Parathyroid adenoma (tissue), 2 donors: ENCODE results near the gene NALCN.

Experiments
- H2AFZ ChIP-seq: fragments of 300-600 bp; sonication (generic); one replicate; pipeline ENCODE4 v1.7.0; 2017; ENCODE audit warnings: antibody characterized with exemption, mild to moderate bottlenecking
- H3K27ac ChIP-seq: fragments of 300-600 bp; sonication (generic); one replicate; pipeline ENCODE4 v1.7.0; 2017
- H3K27me3 ChIP-seq: fragments of 300-600 bp; sonication (generic); one replicate; pipeline ENCODE4 v1.7.0; 2017; ENCODE audit warnings: low read length; ENCODE audit not compliant: control insufficient read depth, insufficient read depth
- H3K36me3 ChIP-seq: fragments of 300-600 bp; sonication (generic); one replicate; pipeline ENCODE4 v1.7.0; 2017; ENCODE audit warnings: low read length; ENCODE audit not compliant: control insufficient read depth, insufficient read depth
- H3K4me1 ChIP-seq: fragments of 300-600 bp; sonication (generic); one replicate; pipeline ENCODE4 v1.7.0; 2017; ENCODE audit warnings: control low read depth
- H3K4me2 ChIP-seq: fragments of 300-600 bp; sonication (generic); one replicate; pipeline ENCODE4 v1.7.0; 2017; ENCODE audit warnings: low read length
- H3K4me3 ChIP-seq: fragments of 300-600 bp; sonication (generic); one replicate; pipeline ENCODE4 v1.7.0; 2017; ENCODE audit warnings: low read depth, low read length
- H3K79me2 ChIP-seq: fragments of 300-600 bp; sonication (generic); one replicate; pipeline ENCODE4 v1.7.0; 2017; ENCODE audit warnings: control low read depth
- H3K9ac ChIP-seq: fragments of 300-600 bp; sonication (generic); one replicate; pipeline ENCODE4 v1.7.0; 2017; ENCODE audit warnings: mild to moderate bottlenecking
- H3K9me3 ChIP-seq: fragments of 300-600 bp; sonication (generic); one replicate; pipeline ENCODE4 v1.7.0; 2017; ENCODE audit warnings: low read length; ENCODE audit not compliant: control insufficient read depth
- CTCF ChIP-seq: fragments of 300-600 bp; sonication (generic); IDR thresholded peaks from one replicate; pipeline ENCODE4 v1.7.0; 2017; ENCODE audit warnings: antibody characterized with exemption, mild to moderate bottlenecking
- donor health status: primary hyperparathyroidism.

The NALCN gene

GRCh38 chr13:101258509-101258908 is 157.8 kb downstream of the NALCN start:
- Histone ChIP-seq H3K4me1 (no peaks in the 10 kb centered on the region), H3K9me3 (no peaks in the 10 kb centered on the region), H3K4me3 (no peak overlapping the region), H3K79me2 (no peaks in the 10 kb centered on the region), H2AFZ (no peak overlapping the region), H3K36me3 (no peaks in the 10 kb centered on the region), H3K9ac (no peak overlapping the region), H3K27me3 (no peaks in the 10 kb centered on the region), H3K27ac (no peak overlapping the region), H3K4me2 (no peak overlapping the region)
- no peak for TF ChIP-seq CTCF

- H2AFZ ChIP-seq, result no peak overlapping the region
- H3K4me1 ChIP-seq, result no peaks in the 10 kb centered on the region
- no peak for TF ChIP-seq CTCF
- H3K9me3 ChIP-seq, result no peaks in the 10 kb centered on the region
- no peak overlapping the region for H3K4me3 ChIP-seq
- no peaks in the 10 kb centered on the region for H3K36me3 ChIP-seq
- H3K9ac ChIP-seq, result no peak overlapping the region
- H3K27ac ChIP-seq, result no peak overlapping the region
- no peaks in the 10 kb centered on the region for H3K79me2 ChIP-seq
- no peaks in the 10 kb centered on the region for H3K27me3 ChIP-seq
- H3K4me2 ChIP-seq, result no peak overlapping the region
These were observed 158.2 kb downstream of the NALCN start for GRCh38 chr13:101258071-101258470.

- H3K4me2 ChIP-seq, result no peak overlapping the region
- H3K27me3 ChIP-seq, result no peaks in the 10 kb centered on the region
- no peaks in the 10 kb centered on the region for H3K4me1 ChIP-seq
- no peak overlapping the region for H3K27ac ChIP-seq
- H3K9me3 ChIP-seq, result no peaks in the 10 kb centered on the region
- no peak overlapping the region for H3K4me3 ChIP-seq
- no peak overlapping the region for H2AFZ ChIP-seq
- H3K79me2 ChIP-seq, result no peaks in the 10 kb centered on the region
- H3K36me3 ChIP-seq, result no peaks in the 10 kb centered on the region
- TF ChIP-seq CTCF, result no peak
- H3K9ac ChIP-seq, result no peak overlapping the region
These were observed 167.4 kb downstream of the NALCN start for GRCh38 chr13:101248739-101249514.

GRCh38 chr13:101242720-101243119 is 173.6 kb downstream of the NALCN start:
- Histone ChIP-seq H3K79me2 (no peaks in the 10 kb centered on the region), H3K9ac (no peak overlapping the region), H3K4me1 (no peaks in the 10 kb centered on the region), H3K4me3 (no peak overlapping the region), H3K36me3 (no peaks in the 10 kb centered on the region), H3K4me2 (no peak overlapping the region), H2AFZ (no peak overlapping the region), H3K27ac (no peak overlapping the region), H3K27me3 (no peaks in the 10 kb centered on the region), H3K9me3 (no peaks in the 10 kb centered on the region)
- no peak for TF ChIP-seq CTCF

GRCh38 chr13:101238555-101238954 is 177.8 kb downstream of the NALCN start:
- no peaks in the 10 kb centered on the region for H3K36me3 ChIP-seq
- H2AFZ ChIP-seq, result no peak overlapping the region
- H3K79me2 ChIP-seq, result no peaks in the 10 kb centered on the region
- no peak overlapping the region for H3K4me3 ChIP-seq
- H3K9ac ChIP-seq, result no peak overlapping the region
- H3K4me2 ChIP-seq, result no peak overlapping the region
- no peaks in the 10 kb centered on the region for H3K27me3 ChIP-seq
- no peaks in the 10 kb centered on the region for H3K4me1 ChIP-seq
- H3K27ac ChIP-seq, result no peak overlapping the region
- TF ChIP-seq CTCF, result no peak
- no peaks in the 10 kb centered on the region for H3K9me3 ChIP-seq
